Pancreas (tissue), 10 donors: Measurements from ENCODE around the gene RIMS3. TPM values are rescaled to one million over a fixed set of nuclear protein-coding genes. Genes with fewer than 3 reads are reported as not detected.

Experiments used
- ATAC-seq, 4 donors: fragments of 200-7000 bp; cut with Tn5 transposase; one replicate each; pipeline versions ENCODE4 v1.8.0 to v1.9.1; 2020; ENCODE audit warnings: mild to moderate bottlenecking in 4 of 4, moderate library complexity in 4 of 4
- DNase-seq, 6 donors: peaks; one replicate each; pipeline ENCODE4 v3.0.0-alpha.2; 2020
- FAIRE-seq: peaks from 2 replicates; lab custom pipeline; 2012; peaks lifted over from hg19 to GRCh38; lab: Jason Lieb, UNC
- H3K27ac ChIP-seq, 4 donors: fragments of 200-600 bp; sonication (generic); 1 replicate in 3 of 4; 2 replicates in 1 of 4; pipeline versions ENCODE4 v1.5.0 to v1.8.0; 2020
- H3K27me3 ChIP-seq, 4 donors: fragments of 200-600 bp; one replicate each; pipeline ENCODE4 v1.8.0; 2021
- H3K36me3 ChIP-seq, 3 donors: fragments of 200-600 bp; sonication (generic) in 1 of 3; one replicate each; pipeline versions ENCODE4 v1.5.0 to v1.8.0; 2020 to 2021
- H3K4me1 ChIP-seq, 3 donors: fragments of 200-600 bp; one replicate each; pipeline ENCODE4 v1.8.0; 2021
- H3K4me3 ChIP-seq, 4 donors: fragments of 200-600 bp; sonication (generic) in 2 of 4; one replicate each; pipeline versions ENCODE4 v1.5.0 to v1.8.0; 2020 to 2021
- H3K9me3 ChIP-seq, 4 donors: fragments of 200-600 bp; one replicate each; pipeline ENCODE4 v1.8.0; 2021
- CTCF ChIP-seq, 4 donors: fragments of 200-600 bp; sonication (generic) in 3 of 4; IDR thresholded peaks; one replicate each; pipeline versions ENCODE4 v1.5.0 to v1.8.0; 2021; ENCODE audit warnings: antibody characterized with exemption in 4 of 4
- WGBS, 2 donors: extraction: QIAGEN DNeasy Blood & Tissue Kit; methylation state at CpG; one replicate each; pipeline ENCODE4 v1.1.7; 2013; 5-methylcytosine and 5-hydroxymethylcytosine counted together
- intact Hi-C, 3 donors: fragments of 100-400 bp; cut with DNase I; formaldehyde crosslinking; loops; one replicate each; pipeline versions ENCODE4 v1.11.1 to v1.14.2; 2022
- polyA plus RNA-seq, 2 donors: library from polyadenylated mRNA; stranded (reverse); fragments of 200-250 nt; gene quantifications; one replicate each; pipeline ENCODE4 v1.2.3, GENCODE V29; 2013
- total RNA-seq, 6 donors: library from RNA; stranded (reverse); fragmentation: NEBNext Ultra II Directional in 4 of 6; extraction: Animal tissue kit (Norgen Biotek cat#: 25700) in 4 of 6; gene quantifications; one replicate each; pipeline versions ENCODE4 v1.2.1 to v1.2.4, GENCODE V29; 2021 to 2023
- donor health status: healthy with polysubstance abuse.
- donor health status: DM: no; HTN: no; CAD: no; lungs with moderate emphysema.
- donor health status: DM: no; HTN: no; CAD: no.
- donor health status: control.
- donor health status: control.
- donor health status: Bipolar disorder and iron deficiency.
- donor health status: DM: yes; HTN: yes; CAD: no.
- donor health status: DM: no; HTN: no; CAD: no.
- donor health status: DM: no; HTN: no; CAD: no.
- donor health status: DM: yes; HTN: yes; CAD: no.

The RIMS3 gene
- total and polyA plus RNA-seq, 8 donors: 0.49 to 2.7 (median 0.66) TPM

GRCh38 chr1:40687661-40688060 is 22.2 kb upstream of the RIMS3 start:
- no peak for FAIRE-seq
- Histone ChIP-seq H3K36me3 (no peaks in the 10 kb centered on the region), H3K4me3 (no peak overlapping the region), H3K27me3 (no peaks in the 10 kb centered on the region), H3K4me1 (peaks cover 2 to 7% (median 3%) of the 10 kb centered on the region in 3 donors), H3K27ac (no peak overlapping the region), H3K9me3 (no peaks in the 10 kb centered on the region)
- no peak for ATAC-seq
- 95 to 96% methylated on average over 6 of the region's 6 CpGs for WGBS, 2 donors
- DNase-seq: no peak
- intact Hi-C loops: no loop called here
- TF ChIP-seq CTCF (IDR thresholded peaks at IDR 0.05): no peak

GRCh38 chr1:40687059-40687458 is 21.6 kb upstream of the RIMS3 start:
- FAIRE-seq (no peak), DNase-seq (no peak), ATAC-seq (no peak)
- TF ChIP-seq CTCF (IDR thresholded peaks at IDR 0.05): no peak
- H3K27me3 ChIP-seq: no peaks in the 10 kb centered on the region
- whole genome bisulfite sequencing, 2 donors: 94% methylated on average over 7 of the region's 7 CpGs
- intact Hi-C loops: no loop called here
- H3K9me3 ChIP-seq: no peaks in the 10 kb centered on the region
- no peak overlapping the region for H3K27ac ChIP-seq
- H3K36me3 ChIP-seq: no peaks in the 10 kb centered on the region
- H3K4me3 ChIP-seq: no peak overlapping the region
- peaks cover 0 to 6% (median 0%) of the 10 kb centered on the region in 3 donors for H3K4me1 ChIP-seq

- no peak for DNase-seq
- Histone ChIP-seq H3K4me3 (no peak overlapping the region), H3K27ac (no peak overlapping the region), H3K9me3 (no peaks in the 10 kb centered on the region), H3K27me3 (no peaks in the 10 kb centered on the region), H3K4me1 (no peaks in the 10 kb centered on the region), H3K36me3 (no peaks in the 10 kb centered on the region)
- intact Hi-C loops: no loop called here
- no peak for FAIRE-seq
- 94 to 100% methylated on average over 3 of the region's 3 CpGs for WGBS, 2 donors
- no peak for TF ChIP-seq CTCF (IDR thresholded peaks at IDR 0.05)
- ATAC-seq: no peak
These were observed 19.2 kb upstream of the RIMS3 start for GRCh38 chr1:40684669-40685068.

GRCh38 chr1:40679165-40679953 is 13.9 kb upstream of the RIMS3 start:
- Histone ChIP-seq H3K27ac (no peak overlapping the region), H3K4me3 (no peak overlapping the region), H3K4me1 (no peaks in the 10 kb centered on the region), H3K36me3 (no peaks in the 10 kb centered on the region), H3K9me3 (no peaks in the 10 kb centered on the region), H3K27me3 (no peaks in the 10 kb centered on the region)
- 94 to 100% methylated on average over 2 of the region's 2 CpGs for WGBS, 2 donors
- DNase-seq (no peak), FAIRE-seq (no peak), ATAC-seq (no peak)
- intact Hi-C loops: no loop called here
- no peak for TF ChIP-seq CTCF (IDR thresholded peaks at IDR 0.05)

- TF ChIP-seq CTCF (IDR thresholded peaks at IDR 0.05): no peak
- WGBS, 2 donors: 67 to 68% methylated on average over 1 of the region's 1 CpG
- intact Hi-C loops: no loop called here
- no peaks in the 10 kb centered on the region for H3K4me1 ChIP-seq
- H3K27ac ChIP-seq: no peak overlapping the region
- H3K9me3 ChIP-seq: no peaks in the 10 kb centered on the region
- no peaks in the 10 kb centered on the region for H3K36me3 ChIP-seq
- H3K4me3 ChIP-seq: no peak overlapping the region
- ATAC-seq (no peak), DNase-seq (no peak), FAIRE-seq (no peak)
- no peaks in the 10 kb centered on the region for H3K27me3 ChIP-seq
These were observed 11.0 kb upstream of the RIMS3 start for GRCh38 chr1:40676501-40676900.
